Common myeloid progenitor, CD34-positive (primary cell): ENCODE data around the gene SMCR8.
"Not testable (repeated sequence)": the region's sequence is repeated elsewhere in the genome, so short reads cannot be mapped to it uniquely, and the experiment has no call there.

Experiments
- CTCF ChIA-PET: fragments of 350-600 bp; sonication (Branson Sonifier 250); formaldehyde crosslinking; loops from one replicate; lab custom pipeline; 2021; ENCODE audit warnings: antibody characterized with exemption; lab: Charles Lee
- POLR2A ChIA-PET: fragments of 350-600 bp; sonication (Branson Sonifier 250); formaldehyde crosslinking; loops from one replicate; lab custom pipeline; 2021; ENCODE audit warnings: antibody characterized with exemption; lab: Charles Lee
- DNase-seq, 3 donors: peaks; one replicate each; pipeline versions ENCODE4 v3.0.0 to v3.0.0-alpha.2; 2013
- H3K27ac ChIP-seq, 2 experiments: 1 replicate in 1 of 2; 2 replicates in 1 of 2; pipeline ENCODE4 v1.7.0; 2013; ENCODE audit warnings: inconsistent platforms in 2 of 2, low read length in 2 of 2, mild to moderate bottlenecking in 2 of 2, low read depth in 1 of 2, moderate library complexity in 1 of 2; ENCODE audit not compliant: severe bottlenecking in 2 of 2, insufficient read depth in 1 of 2, poor library complexity in 1 of 2
- H3K27me3 ChIP-seq, 5 experiments: replicated peaks in 2 of 5; 1 replicate in 3 of 5; 2 replicates in 2 of 5; pipeline versions ENCODE4 v1.6.1 to v1.7.0; 2013; ENCODE audit warnings: low read length in 4 of 5, mild to moderate bottlenecking in 2 of 5, moderate library complexity in 2 of 5, inconsistent platforms in 1 of 5; ENCODE audit not compliant: insufficient read depth in 5 of 5, control insufficient read depth in 4 of 5
- H3K36me3 ChIP-seq, 4 experiments: 1 replicate in 2 of 4; 2 replicates in 2 of 4; pipeline versions ENCODE4 v1.6.1 to v1.7.0; 2013; ENCODE audit warnings: low read length in 3 of 4, control low read depth in 1 of 4, mild to moderate bottlenecking in 1 of 4; ENCODE audit not compliant: control insufficient read depth in 4 of 4, insufficient read depth in 4 of 4
- H3K4me1 ChIP-seq, 4 experiments: 1 replicate in 3 of 4; 2 replicates in 1 of 4; pipeline versions ENCODE4 v1.6.1 to v1.7.1; 2013; ENCODE audit warnings: low read length in 3 of 4, mild to moderate bottlenecking in 3 of 4, control low read depth in 1 of 4, inconsistent platforms in 1 of 4, moderate library complexity in 1 of 4; ENCODE audit not compliant: control insufficient read depth in 4 of 4, insufficient read depth in 4 of 4; ENCODE audit errors: control extremely low read depth in 1 of 4
- H3K4me3 ChIP-seq, 7 experiments: 1 replicate in 4 of 7; 2 replicates in 3 of 7; pipeline versions ENCODE4 v1.5.1 to v1.7.0; 2013; ENCODE audit warnings: mild to moderate bottlenecking in 7 of 7, low read length in 6 of 7, moderate library complexity in 6 of 7, inconsistent platforms in 2 of 7, low read depth in 2 of 7, control low read depth in 1 of 7; ENCODE audit not compliant: insufficient read depth in 4 of 7, control insufficient read depth in 1 of 7; ENCODE audit errors: extremely low read depth in 1 of 7
- H3K9me3 ChIP-seq, 5 experiments: 1 replicate in 4 of 5; 2 replicates in 1 of 5; pipeline versions ENCODE4 v1.6.1 to v1.7.1; 2013; ENCODE audit warnings: low read length in 4 of 5, mild to moderate bottlenecking in 2 of 5, inconsistent platforms in 1 of 5, low read depth in 1 of 5, moderate library complexity in 1 of 5; ENCODE audit not compliant: control insufficient read depth in 4 of 5, insufficient read depth in 2 of 5; ENCODE audit errors: control extremely low read depth in 1 of 5
- WGBS: methylation state at CpG from one replicate; pipeline ENCODE4 v1.1.5; 2013; ENCODE audit not compliant: insufficient coverage; 5-methylcytosine and 5-hydroxymethylcytosine counted together

Gene SMCR8

GRCh38 chr17:18280249-18280648, 34.8 kb upstream of the SMCR8 start:
- ChIA-PET CTCF (no interaction called here), POLR2A (no interaction called here)
- no peaks in the 10 kb centered on the region for H3K4me1 ChIP-seq
- H3K9me3 ChIP-seq, result no peaks in the 10 kb centered on the region
- H3K4me3 ChIP-seq, result no peak overlapping the region
- 97% methylated on average over 4 of the region's 4 CpGs for WGBS
- H3K36me3 ChIP-seq, result peaks cover 36 to 86% (median 67%) of the 10 kb centered on the region in 4 experiments
- DNase-seq, result no peak
- H3K27me3 ChIP-seq, result no peaks in the 10 kb centered on the region
- H3K27ac ChIP-seq, result no peak overlapping the region

DNA sequence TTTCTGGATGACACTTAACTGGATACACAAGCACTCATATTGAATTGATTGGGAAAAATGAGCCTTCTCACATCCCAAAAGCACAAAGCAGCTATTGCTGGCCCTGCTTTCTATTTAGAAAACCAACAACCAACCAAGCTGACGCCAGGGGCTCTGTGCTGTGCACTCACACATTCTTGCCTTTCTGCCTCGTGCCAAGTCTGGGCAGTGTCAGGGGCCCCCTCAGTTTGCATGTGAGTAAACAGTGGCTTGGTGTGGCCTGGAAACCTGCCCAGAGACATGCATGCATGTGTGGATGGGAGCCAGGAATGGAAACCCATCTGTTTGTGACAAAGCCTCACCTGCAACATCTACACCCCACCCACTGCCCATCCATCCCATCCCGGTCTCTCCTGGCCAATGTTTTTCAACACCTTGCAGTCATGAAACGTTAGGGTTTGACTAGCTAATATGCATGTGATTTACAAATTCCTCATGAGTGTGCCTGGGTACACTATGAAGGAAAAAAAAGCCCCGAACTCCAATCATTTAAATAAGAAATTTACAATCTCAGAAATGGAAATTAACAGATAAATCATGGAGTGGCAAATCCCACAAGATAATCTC, 34.2 kb upstream of the SMCR8 start:
- Histone ChIP-seq H3K27me3 (no peaks in the 10 kb centered on the region), H3K9me3 (no peaks in the 10 kb centered on the region), H3K36me3 (peaks cover 41 to 88% (median 71%) of the 10 kb centered on the region in 4 experiments), H3K4me3 (no peak overlapping the region), H3K27ac (no peak overlapping the region), H3K4me1 (no peaks in the 10 kb centered on the region)
- 86% methylated on average over 2 of the region's 5 CpGs for WGBS
- ChIA-PET POLR2A (no interaction called here), CTCF (no interaction called here)
- DNase-seq, result no peak

GRCh38 chr17:18281788-18282187, 33.3 kb upstream of the SMCR8 start:
- H3K9me3 ChIP-seq, result no peaks in the 10 kb centered on the region
- WGBS, result 98% methylated on average over 6 of the region's 6 CpGs
- CTCF ChIA-PET, result no interaction called here

DNA sequence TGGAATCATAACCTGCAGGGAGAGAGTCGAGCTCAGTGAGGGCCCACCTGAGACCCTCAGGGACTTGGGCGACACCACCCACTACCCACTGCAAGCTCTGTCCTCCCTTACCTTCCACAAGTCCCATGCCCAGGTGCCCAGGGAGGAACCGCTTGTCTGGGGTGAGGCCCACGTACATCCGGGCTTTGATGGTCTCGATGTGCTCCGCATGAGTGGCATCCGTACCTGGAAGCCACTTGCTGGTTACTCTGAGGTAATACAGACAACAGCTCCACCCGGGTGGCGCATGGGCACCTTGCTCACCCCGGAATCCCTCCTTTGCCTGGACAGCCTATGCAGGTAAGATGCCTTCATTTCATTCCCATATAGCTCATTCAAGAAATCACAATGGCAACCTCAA, 29.8 kb upstream of the SMCR8 start:
- Histone ChIP-seq H3K36me3 (peaks cover 40 to 85% (median 59%) of the 10 kb centered on the region in 4 experiments), H3K9me3 (no peaks in the 10 kb centered on the region), H3K4me1 (no peaks in the 10 kb centered on the region), H3K4me3 (no peak overlapping the region), H3K27me3 (no peaks in the 10 kb centered on the region), H3K27ac (no peak overlapping the region)
- ChIA-PET POLR2A (no interaction called here), CTCF (interaction anchor here (0.6 to 1.2 kb wide), 3 partner anchors 9 to 179 kb away, joined by 3 read pairs; no protein-coding TSS in a partner anchor)
- WGBS, result 98% methylated on average over 11 of the region's 11 CpGs
- DNase-seq, result no peak

More at GRCh38 chr17:18281788-18282187, 33.3 kb upstream of the SMCR8 start:
- H3K27ac ChIP-seq, result no peak overlapping the region
- H3K4me3 ChIP-seq, result no peak overlapping the region
- H3K27me3 ChIP-seq, result no peaks in the 10 kb centered on the region
- POLR2A ChIA-PET, result no interaction called here
- peaks cover 42 to 86% (median 67%) of the 10 kb centered on the region in 4 experiments for H3K36me3 ChIP-seq
- DNase-seq, result no peak
- H3K4me1 ChIP-seq, result no peaks in the 10 kb centered on the region

DNA sequence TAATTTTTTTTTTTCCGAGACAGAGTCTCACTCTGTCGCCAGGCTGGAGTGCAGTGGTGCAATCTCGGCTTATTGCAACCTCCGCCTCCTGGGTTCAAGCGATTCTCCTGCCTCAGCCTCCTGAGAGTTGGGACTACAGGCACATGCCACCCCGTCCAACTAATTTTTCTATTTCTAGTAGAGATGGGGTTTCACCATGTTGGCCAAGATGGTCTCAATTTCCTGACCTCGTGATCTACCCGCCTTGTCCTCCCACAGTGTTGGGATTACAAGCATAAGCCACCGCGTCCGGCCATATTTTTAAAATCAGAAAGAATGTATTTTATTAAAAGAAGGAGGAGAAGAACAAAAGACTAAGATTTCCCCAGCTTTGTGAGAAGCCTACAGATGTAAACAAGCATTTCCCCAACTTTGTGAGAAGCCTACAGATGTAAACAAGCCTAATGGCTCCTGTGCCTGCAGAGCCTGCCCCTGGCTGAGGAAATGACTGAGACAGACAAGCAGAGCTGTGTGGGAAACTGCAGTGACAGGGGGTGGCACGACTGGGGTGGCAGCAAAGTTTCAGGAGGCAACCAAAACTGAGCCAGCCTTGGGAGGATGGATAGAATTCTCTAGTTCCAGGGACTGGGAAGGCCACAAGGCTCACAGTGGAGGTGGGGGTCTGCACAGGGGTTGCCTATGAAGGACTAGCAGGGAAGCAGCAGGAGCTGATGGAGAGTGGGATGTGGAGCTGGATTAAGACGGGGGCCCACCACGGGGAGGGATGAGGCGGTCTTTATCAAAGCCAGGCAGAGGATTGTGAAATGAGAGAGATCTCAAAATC, 23.2 kb upstream of the SMCR8 start:
- ChIA-PET POLR2A (no interaction called here), CTCF (no interaction called here)
- Histone ChIP-seq H3K4me1 (no peaks in the 10 kb centered on the region), H3K36me3 (peaks cover 21 to 65% (median 49%) of the 10 kb centered on the region in 4 experiments), H3K9me3 (no peaks in the 10 kb centered on the region), H3K4me3 (no peak overlapping the region), H3K27ac (no peak overlapping the region), H3K27me3 (no peaks in the 10 kb centered on the region)
- WGBS, result 100% methylated on average over 3 of the region's 15 CpGs
- DNase-seq, result no peak

- H3K9me3 ChIP-seq, H3K4me1 ChIP-seq, CTCF ChIA-PET, H3K27ac ChIP-seq, DNase-seq, H3K4me3 ChIP-seq, POLR2A ChIA-PET, H3K27me3 ChIP-seq: not testable (repeated sequence)
- H3K36me3 ChIP-seq, result peaks cover 14 to 59% (median 41%) of the 10 kb centered on the region in 4 experiments
- 100% methylated on average over 4 of the region's 30 CpGs for WGBS
These were observed 17.0 kb upstream of the SMCR8 start for GRCh38 chr17:18298061-18298460.
